ENCODE results near the gene FAM9B.
"Not testable (repeated sequence)": the region's sequence is repeated elsewhere in the genome, so short reads cannot be mapped to it uniquely, and the experiment has no call there.

FAM9B gene

DNA sequence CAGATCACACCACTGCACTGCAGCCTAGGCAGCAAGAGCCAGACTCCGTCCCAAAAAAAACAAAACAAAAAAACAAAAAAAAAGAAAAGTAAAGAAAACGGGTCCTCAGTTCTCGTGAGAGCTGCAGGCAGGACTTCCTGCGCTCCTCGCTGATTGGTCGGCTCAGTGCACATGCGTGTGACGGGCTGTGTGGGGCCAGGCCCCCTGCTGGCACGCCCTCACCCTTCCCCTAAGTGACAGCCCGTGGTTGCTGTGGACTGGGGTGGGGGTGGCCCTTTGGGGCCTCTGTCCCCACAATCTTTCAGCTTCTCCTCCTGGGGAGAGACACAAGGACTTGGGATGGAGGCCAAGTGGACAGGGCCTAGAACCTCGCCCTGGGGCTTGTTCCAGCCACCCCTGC lies at the start of gene FAM9B:
Gene FAM9B, minus strand, starts transcription at position 139 of the 400 bp plus-strand sequence. CDS start 1,141 bp downstream, outside the sequence.
- no peak for DNase-seq

GRCh38 chrX:9081271-9081670 lies 47.3 kb upstream of the FAM9B start:
- no peak for DNase-seq

DNA sequence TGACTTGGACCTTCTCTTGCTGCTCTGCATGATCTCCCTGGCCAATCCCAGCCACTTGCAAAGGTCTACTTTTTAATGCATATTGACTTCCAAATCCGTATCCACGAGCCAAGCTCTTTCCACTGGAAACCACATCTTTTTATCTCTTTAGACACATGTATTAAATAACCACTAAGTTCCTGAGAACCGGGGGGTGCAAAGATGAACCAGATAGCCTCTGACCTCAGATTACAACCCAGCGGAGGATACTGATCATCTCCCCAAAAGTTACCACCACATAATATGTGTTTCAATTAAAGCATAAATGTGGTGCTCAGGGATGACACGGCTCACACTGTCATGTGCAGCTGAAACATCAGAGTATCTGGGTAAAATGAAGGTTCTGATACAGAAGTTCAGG lies 40.4 kb upstream of the FAM9B start:
- DNase-seq: no peak

DNA sequence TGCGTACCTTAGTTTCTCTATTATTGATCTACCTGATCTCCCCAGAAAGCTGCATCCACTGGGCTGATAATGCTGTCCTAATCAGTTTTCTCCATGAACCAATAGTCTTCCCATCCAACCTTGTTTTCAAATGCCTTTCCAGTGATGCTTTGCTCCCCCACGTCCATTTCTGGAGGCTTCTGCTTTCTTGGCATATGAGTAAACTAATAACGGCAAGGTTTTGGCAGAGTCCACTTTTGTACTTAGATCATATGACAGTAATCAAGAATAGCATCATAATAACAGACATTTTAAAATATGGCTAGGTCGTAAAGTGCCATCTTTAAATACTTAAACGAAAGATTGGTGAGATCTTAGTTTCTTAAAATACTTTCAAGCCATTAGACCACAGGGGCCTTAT lies 38.4 kb upstream of the FAM9B start:
- no peak for DNase-seq

GRCh38 chrX:9071031-9071650 lies 37.2 kb upstream of the FAM9B start:
- DNase-seq: no peak

DNA sequence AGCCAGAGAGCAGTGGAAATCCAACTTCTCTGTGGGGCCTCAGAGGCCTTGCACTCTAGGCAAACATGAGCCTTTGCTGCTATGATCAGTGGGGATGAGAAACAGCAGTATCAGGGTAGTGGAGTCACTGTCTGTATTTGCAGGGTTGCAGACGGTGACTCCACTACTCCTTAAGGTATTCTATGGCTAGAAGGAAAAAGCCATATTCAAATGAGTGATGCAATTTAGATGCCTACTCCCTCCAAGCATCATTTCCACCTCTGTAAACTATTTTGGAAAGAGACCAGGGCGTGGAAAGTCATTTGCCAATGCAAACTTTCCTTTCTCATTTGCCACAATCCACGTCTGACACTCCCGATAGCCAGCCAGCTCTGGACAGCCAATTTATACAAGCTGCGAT lies 35.6 kb upstream of the FAM9B start:
- no peak for DNase-seq

GRCh38 chrX:9064694-9065093 lies 30.8 kb upstream of the FAM9B start:
- no peak for DNase-seq

DNA sequence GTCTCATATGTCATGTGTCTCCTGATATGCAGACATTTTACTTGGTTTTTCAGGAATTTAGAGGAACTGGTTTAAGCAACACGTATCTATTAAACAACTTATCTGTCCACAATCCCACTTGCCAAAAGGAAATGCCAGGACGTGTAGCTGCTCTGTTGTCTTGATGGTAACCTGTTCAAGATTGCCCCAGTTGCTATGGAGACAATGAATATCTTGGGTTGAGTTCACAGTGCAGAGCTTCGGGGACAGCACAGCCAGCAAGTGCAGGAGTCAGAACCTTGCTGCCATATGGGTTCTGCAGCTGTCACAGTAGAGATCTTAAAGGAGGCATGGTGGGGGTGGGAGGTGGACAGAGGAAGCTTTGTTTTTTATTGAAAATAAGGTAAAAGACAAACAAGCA lies 28.7 kb upstream of the FAM9B start:
- DNase-seq: no peak

DNA sequence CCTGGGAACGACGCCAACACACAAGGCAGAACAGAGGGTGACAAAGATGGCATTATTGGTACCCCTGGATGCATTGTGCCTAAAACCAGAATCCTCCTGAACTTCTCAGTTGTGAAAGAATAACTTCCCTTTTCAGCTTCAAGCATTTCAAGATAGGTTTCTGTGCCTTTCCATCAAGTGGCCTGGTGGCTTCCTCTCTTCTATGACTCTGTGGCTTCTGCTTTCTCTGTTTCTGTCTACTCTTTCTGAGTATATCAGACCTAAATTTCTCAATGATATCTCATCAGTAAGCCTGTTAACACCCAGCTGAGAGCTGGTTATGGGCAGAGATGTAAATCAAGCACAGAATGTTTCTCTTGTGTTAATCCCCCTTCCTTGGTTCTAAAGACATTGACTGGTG lies 21.4 kb upstream of the FAM9B start:
- no peak for DNase-seq

GRCh38 chrX:9052081-9052480 lies 18.2 kb upstream of the FAM9B start:
- no peak for DNase-seq

DNA sequence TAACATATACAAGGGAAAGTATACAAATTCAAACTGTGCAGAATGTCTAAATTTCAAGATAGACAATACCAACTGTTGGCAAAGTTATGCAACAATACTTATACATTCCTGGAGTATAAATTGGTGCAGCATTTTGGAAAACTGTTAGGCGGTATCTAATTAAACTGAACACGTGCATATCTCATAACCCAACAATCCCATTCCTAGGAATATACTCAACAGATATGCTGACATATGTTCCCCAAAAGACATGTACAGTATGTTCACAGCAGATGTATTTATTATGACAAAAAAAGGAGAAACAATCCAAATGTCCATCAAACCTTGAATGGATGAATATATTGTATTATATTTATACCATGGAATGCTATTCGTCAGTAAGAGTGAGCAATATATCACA lies 16.4 kb upstream of the FAM9B start:
- no peak for DNase-seq

DNA sequence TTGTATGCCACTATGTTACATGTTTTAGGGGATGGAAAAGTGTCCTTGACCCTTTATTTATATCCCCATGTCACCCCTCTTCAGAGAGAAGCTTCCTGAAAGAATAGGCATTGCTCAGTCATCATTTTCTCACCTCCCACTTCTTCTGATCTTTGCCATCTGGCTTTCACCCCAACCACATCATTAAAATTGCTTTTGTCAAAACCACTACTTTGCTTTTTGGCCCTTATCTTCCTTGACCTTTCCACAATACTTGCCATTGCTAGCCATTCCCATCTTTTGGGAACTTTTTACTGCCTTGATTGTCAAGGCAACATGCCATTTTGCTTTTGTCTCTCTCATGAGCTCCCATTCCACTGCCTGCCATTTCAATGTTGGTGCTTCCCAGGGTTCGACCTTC lies 14.9 kb upstream of the FAM9B start:
- no peak for DNase-seq

DNA sequence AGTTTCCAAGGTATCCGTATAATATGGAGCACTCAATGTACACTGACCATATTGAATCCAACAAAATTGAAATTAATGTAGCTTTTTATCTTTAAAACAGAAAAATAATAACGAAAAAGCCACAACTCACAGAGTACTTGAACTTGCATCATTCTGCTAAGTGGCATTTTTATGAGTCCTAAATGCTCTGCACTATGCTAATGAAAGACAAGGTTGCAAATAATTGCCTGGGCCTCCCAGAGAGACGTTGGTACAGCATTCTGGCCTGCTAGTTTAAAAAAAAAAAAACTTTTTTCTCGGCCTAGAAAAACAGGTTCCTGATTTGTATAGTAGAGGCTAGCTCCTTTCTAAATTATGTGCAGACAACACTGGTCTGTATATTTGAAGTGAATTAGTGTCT lies 4.3 kb upstream of the FAM9B start:
- no peak for DNase-seq

DNA sequence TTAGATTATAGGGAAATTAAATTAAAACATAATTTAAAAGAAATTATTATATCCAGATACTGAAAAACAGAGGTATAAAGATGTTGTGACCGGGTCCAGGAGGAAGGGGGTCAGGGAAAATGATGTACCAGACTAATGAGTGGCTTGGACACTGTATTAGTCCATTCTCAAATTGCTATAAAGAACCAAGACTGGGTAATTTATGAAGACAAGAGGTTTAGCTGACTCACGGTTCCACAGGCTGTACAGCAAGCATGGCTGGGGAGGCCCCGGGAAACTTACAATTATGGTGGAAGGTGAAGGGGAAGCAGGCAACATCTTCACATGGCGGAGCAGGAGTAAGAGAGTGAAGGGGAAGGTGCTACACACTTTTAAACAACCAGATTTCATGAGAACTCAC lies 3.4 kb upstream of the FAM9B start:
- no peak for DNase-seq

- DNase-seq: no peak
These were observed 341 bp downstream of the FAM9B start for GRCh38 chrX:9033586-9033985.

- DNase-seq: no peak
These were observed 748 bp downstream of the FAM9B start for GRCh38 chrX:9033179-9033578.

GRCh38 chrX:9023293-9023692 lies 10.6 kb downstream of the FAM9B start:
- no peak for DNase-seq

DNA sequence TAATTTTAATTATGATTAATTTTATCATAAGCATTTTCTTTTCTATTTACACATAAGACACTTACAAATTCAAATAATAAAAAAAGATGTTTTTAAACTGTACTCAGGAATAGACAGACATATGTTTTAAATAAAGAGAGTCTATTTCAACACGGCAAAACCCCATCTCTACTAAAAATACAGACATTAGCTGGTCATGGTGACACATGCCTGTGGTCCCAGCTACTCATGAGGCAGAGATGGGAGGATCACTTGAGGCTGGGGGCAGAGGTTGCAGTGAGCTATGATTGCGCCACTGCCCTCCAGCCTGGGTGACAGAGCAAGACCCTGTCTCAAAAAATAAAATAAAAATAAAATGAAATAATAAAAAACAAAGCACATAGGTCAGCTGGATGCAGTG lies 14.8 kb downstream of the FAM9B start:
- no peak for DNase-seq

GRCh38 chrX:9018332-9018731 lies 15.6 kb downstream of the FAM9B start:
- not testable (repeated sequence) for DNase-seq

- DNase-seq: no peak
These were observed 30.9 kb downstream of the FAM9B start for GRCh38 chrX:9003041-9003440.

GRCh38 chrX:8988446-8988845 lies 45.5 kb downstream of the FAM9B start:
- DNase-seq: peak in 1 of 2 experiments; percentile 30

DNA sequence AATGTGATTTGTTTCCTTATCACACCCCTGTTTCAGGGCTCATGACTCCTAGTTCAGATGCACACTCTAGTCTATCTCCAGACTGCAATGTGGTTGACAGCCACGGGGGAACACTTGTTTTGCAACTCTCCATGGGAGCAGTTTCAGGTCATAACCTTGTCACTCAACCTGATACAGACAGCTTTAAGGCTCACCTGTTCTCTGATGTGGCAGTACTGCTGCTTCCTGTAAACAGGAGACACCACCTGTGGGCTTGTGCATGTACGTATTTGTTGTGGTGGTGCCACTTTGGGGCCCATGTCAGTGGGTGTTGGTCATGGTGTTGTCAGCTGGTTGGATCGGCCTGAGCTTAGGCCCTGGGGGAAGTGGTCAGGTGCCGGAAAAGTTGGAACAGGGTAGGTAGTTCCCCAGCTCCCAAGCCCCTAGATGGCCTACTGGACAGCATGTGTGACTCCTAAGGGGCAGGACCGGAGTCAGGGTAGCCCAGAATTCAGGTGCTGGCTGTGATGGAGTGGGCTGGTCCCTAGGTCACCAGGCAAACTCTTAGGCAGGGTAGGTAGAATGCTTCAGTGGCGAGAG lies 46.2 kb downstream of the FAM9B start:
- DNase-seq: peak in 1 of 2 experiments; percentile 5

DNA sequence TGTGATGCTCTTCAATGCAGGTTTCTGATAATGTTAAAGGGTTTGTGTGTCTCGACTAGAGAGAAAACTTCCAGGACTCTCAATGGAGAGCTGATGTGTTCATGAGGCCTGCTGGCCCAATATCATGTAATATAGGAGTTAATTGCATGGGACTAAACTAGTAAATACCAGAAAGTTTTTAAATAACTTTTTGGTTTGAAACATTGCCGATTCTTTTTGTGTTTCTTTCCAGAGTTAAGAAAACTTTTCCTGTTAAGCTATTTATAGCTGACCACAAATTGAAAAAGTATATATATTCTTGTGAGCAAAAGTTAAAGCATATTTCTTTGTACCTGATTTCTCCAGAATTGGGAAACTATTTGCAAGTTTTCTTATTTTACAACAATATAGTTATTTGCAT lies 49.7 kb downstream of the FAM9B start:
- no peak for DNase-seq

DNA sequence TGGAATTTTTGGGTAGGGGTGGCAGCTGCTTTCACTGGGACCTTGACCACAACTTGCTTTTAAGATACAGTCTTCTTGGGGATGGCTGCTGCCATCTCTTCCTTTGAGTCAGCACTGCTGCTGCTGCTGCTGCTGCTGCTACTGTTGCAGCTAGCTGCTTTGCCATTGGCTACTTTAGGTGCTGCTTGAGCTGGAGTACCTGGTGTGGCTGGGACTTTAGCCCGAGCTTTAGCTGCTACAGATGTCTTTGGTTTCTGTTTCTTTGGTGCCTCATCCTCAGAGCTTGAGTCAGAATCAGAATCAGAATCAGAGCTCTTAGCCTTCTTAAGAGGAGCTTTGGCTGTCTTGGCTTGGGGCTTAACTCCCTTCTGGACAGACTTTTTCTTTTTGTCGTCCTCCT lies 52.2 kb downstream of the FAM9B start:
- DNase-seq: peak in 1 of 2 experiments; percentile 9

GRCh38 chrX:8980756-8981155 lies 53.2 kb downstream of the FAM9B start:
- no peak for DNase-seq

Measured in activated CD4-positive, alpha-beta T cell treated with anti-CD3 and anti-CD28 coated beads, Interleukin-2, amount 50 U/mL, for 48 hours (primary cell).